ENCODE data around the gene SLC2A1. TPM values are rescaled to one million over a fixed set of nuclear protein-coding genes. Genes with fewer than 3 reads are reported as not detected.

Gene SLC2A1
- total RNA-seq, 4 donors from 2014 or later = 953 to 4,970 (median 3,437) TPM

- no peak overlapping the region for H3K4me3 ChIP-seq
- peak overlapping the region in 2 of 4 donors; percentile 81 to 83 for H3K27ac ChIP-seq
- DNase-seq (ENCODE audit: low spot score in 2 of 2) = no peak
- peaks cover 3 to 70% (median 25%) of the 10 kb centered on the region in 3 donors for H3K36me3 ChIP-seq
- 84 to 88% methylated on average over 24 to 25 of the region's 25 CpGs for WGBS, 2 donors
- H3K4me1 ChIP-seq = peaks cover 0 to 53% (median 35%) of the 10 kb centered on the region in 4 donors
- H3K9me3 ChIP-seq = no peaks in the 10 kb centered on the region
- H3K27me3 ChIP-seq = no peaks in the 10 kb centered on the region
- no peak for TF ChIP-seq CTCF (IDR thresholded peaks at IDR 0.05)
- TF ChIP-seq EP300 (IDR thresholded peaks at IDR 0.05) = no peak
- TF ChIP-seq POLR2A (IDR thresholded peaks at IDR 0.05) = no peak
These were observed 28.2 kb downstream of the SLC2A1 start for GRCh38 chr1:42930178-42931107.

GRCh38 chr1:42929434-42930177 lies 29.1 kb downstream of the SLC2A1 start:
- Histone ChIP-seq H3K4me1 (peaks cover 0 to 52% (median 30%) of the 10 kb centered on the region in 4 donors), H3K4me3 (no peak overlapping the region), H3K36me3 (peaks cover 3 to 62% (median 25%) of the 10 kb centered on the region in 3 donors), H3K27me3 (no peaks in the 10 kb centered on the region), H3K27ac (peak overlapping the region in 1 of 4 donors; percentile 38), H3K9me3 (no peaks in the 10 kb centered on the region)
- no peak for DNase-seq (ENCODE audit: low spot score in 2 of 2)
- 81 to 82% methylated on average over 23 to 26 of the region's 26 CpGs for WGBS, 2 donors
- no peak for TF ChIP-seq CTCF (IDR thresholded peaks at IDR 0.05)

GRCh38 chr1:42928859-42929258 lies 29.8 kb downstream of the SLC2A1 start:
- Histone ChIP-seq H3K36me3 (peaks cover 3 to 57% (median 25%) of the 10 kb centered on the region in 3 donors), H3K27me3 (no peaks in the 10 kb centered on the region), H3K4me1 (peaks cover 0 to 45% (median 27%) of the 10 kb centered on the region in 4 donors), H3K9me3 (no peaks in the 10 kb centered on the region), H3K27ac (peak overlapping the region in 1 of 4 donors; percentile 38), H3K4me3 (no peak overlapping the region)
- WGBS, 2 donors = 85 to 92% methylated on average over 13 of the region's 13 CpGs
- no peak for DNase-seq (ENCODE audit: low spot score in 2 of 2)
- no peak for TF ChIP-seq CTCF (IDR thresholded peaks at IDR 0.05)
- TF ChIP-seq POLR2A (IDR thresholded peaks at IDR 0.05) = no peak
- no peak for TF ChIP-seq EP300 (IDR thresholded peaks at IDR 0.05)

- H3K4me1 ChIP-seq = peaks cover 0 to 44% (median 20%) of the 10 kb centered on the region in 4 donors
- no peak for DNase-seq (ENCODE audit: low spot score in 2 of 2)
- no peaks in the 10 kb centered on the region for H3K27me3 ChIP-seq
- no peaks in the 10 kb centered on the region for H3K9me3 ChIP-seq
- no peak overlapping the region for H3K27ac ChIP-seq
- peaks cover 3 to 53% (median 25%) of the 10 kb centered on the region in 3 donors for H3K36me3 ChIP-seq
- WGBS, 2 donors = 74 to 76% methylated on average over 10 of the region's 10 CpGs
- TF ChIP-seq POLR2A (IDR thresholded peaks at IDR 0.05) = no peak
- no peak for TF ChIP-seq CTCF (IDR thresholded peaks at IDR 0.05)
- TF ChIP-seq EP300 (IDR thresholded peaks at IDR 0.05) = no peak
- no peak overlapping the region for H3K4me3 ChIP-seq
These were observed 30.7 kb downstream of the SLC2A1 start for GRCh38 chr1:42927920-42928505.

Measured in tibial nerve (tissue), 4 donors.